ENCODE data around the gene FBXL20.

Gene FBXL20

DNA sequence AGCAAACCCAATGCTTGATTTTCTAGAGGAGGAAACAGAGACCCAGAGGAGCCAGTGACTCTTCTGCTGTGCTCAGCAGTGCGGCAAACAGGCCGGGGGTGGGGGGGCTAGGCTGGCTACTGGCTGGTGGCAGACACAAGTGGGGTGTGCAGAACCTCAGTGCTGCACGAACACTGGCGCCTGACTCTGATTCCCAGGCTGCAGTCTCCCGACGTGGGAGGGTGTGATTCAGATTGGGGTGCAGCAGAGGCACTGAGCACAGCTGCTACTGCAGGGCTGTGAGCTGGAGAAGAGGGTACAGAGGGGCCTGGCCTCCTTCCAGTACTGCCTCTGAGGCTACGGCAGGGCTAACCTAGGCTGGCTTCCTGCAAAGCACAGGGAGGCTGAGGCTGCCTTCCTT is 193.3 kb downstream of the FBXL20 start:
- TF ChIP-seq, protein P1, sequence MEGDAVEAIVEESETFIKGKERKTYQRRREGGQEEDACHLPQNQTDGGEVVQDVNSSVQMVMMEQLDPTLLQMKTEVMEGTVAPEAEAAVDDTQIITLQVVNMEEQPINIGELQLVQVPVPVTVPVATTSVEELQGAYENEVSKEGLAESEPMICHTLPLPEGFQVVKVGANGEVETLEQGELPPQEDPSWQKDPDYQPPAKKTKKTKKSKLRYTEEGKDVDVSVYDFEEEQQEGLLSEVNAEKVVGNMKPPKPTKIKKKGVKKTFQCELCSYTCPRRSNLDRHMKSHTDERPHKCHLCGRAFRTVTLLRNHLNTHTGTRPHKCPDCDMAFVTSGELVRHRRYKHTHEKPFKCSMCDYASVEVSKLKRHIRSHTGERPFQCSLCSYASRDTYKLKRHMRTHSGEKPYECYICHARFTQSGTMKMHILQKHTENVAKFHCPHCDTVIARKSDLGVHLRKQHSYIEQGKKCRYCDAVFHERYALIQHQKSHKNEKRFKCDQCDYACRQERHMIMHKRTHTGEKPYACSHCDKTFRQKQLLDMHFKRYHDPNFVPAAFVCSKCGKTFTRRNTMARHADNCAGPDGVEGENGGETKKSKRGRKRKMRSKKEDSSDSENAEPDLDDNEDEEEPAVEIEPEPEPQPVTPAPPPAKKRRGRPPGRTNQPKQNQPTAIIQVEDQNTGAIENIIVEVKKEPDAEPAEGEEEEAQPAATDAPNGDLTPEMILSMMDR (IDR thresholded peaks at IDR 0.05; ENCODE audit: extremely low read depth, missing control alignments) = no peak
- no peak for DNase-seq (ENCODE audit: low spot score)

DNA sequence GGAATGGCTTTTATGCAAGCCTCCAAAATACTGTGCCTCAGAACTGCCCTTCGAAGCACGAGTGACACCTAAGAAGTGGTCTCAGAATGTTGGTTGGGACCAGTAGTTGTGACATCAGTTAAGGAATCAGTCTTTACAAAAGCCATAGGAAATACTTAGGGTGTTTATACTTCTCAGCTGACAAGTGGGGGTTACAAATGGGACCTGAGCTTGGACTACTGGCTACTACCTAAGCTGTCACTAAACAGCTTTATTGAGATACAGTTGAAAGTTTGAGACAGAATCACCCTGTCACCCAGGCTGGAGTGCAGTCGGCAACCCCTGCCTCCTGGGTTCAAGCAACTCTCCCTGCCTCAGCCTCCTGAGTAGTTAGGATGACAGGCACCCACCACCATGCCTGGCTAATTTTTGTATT is 196.3 kb downstream of the FBXL20 start:
- no peak for DNase-seq (ENCODE audit: low spot score)

DNA sequence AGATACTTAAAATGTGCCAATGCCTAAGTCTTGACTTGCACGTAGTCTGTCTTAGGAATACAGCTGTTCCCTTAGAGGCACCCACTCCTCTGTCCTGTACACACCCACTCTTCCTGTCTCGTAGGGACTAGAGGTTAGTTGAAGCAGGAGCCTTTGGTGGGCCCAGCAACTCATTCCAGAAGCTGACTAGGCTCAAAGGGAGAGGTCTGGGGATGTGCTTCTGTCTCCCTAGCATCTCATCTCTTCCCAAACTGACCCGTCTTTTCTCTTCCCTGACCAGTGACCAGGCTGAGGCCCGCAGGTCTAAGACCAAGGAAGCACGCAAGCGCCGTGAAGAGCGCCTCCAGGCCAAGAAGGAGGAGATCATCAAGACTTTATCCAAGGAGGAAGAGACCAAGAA is 197.2 kb downstream of the FBXL20 start:
- TF ChIP-seq, protein P1 (IDR thresholded peaks at IDR 0.05; ENCODE audit: extremely low read depth, missing control alignments) = no peak

More for the DNA sequence above, 196.3 kb downstream of the FBXL20 start:
- TF ChIP-seq, protein P1 (IDR thresholded peaks at IDR 0.05; ENCODE audit: extremely low read depth, missing control alignments) = no peak

More for the DNA sequence above, 197.2 kb downstream of the FBXL20 start:
- DNase-seq (ENCODE audit: low spot score) = no peak

Data from GM20000 (cell line).